OCI-LY3 (cell line): ENCODE data around the gene P2RY6.
A peak's percentile ranks its signal among the peaks of the same experiment; 100 is the strongest.

ENCODE experiments used
- H2AFZ ChIP-seq: fragments of 200-600, 300-600 bp; shearing (Covaris generic); 2 replicates; pipeline ENCODE4 v1.6.0; 2014; ENCODE audit warnings: antibody characterized with exemption, low read depth, low read length
- H3K27ac ChIP-seq: fragments of 200-600, 300-600 bp; sonication (generic); 2 replicates; pipeline ENCODE4 v1.5.1; 2014; ENCODE audit warnings: mild to moderate bottlenecking, low read length, moderate library complexity, mixed read lengths
- H3K27me3 ChIP-seq: fragments of 200-600, 300-600 bp; sonication (generic); 2 replicates; pipeline ENCODE4 v1.6.1; 2014; ENCODE audit warnings: low read depth, low read length, mixed read lengths
- H3K36me3 ChIP-seq: fragments of 200-600, 300-600 bp; sonication (generic); replicated peaks from 2 replicates; pipeline ENCODE3; 2014; ENCODE audit warnings: low read depth, low read length, mixed read lengths
- H3K4me1 ChIP-seq: fragments of 300-600, 200-600 bp; sonication (generic); 2 replicates; pipeline ENCODE4 v1.6.1; 2014; ENCODE audit warnings: low read length, mixed read lengths
- H3K4me2 ChIP-seq: fragments of 200-600, 300-600 bp; sonication (generic); 2 replicates; pipeline ENCODE4 v1.6.1; 2014; ENCODE audit warnings: low read length, mixed read lengths
- H3K4me3 ChIP-seq: fragments of 300-600, 200-600 bp; sonication (generic); 2 replicates; pipeline ENCODE4 v1.5.1; 2014; ENCODE audit warnings: antibody characterized with exemption, mild to moderate bottlenecking, low read length, moderate library complexity
- H3K79me2 ChIP-seq: fragments of 300-600, 200-600 bp; shearing (Covaris generic); 2 replicates; pipeline ENCODE4 v1.6.1; 2014; ENCODE audit warnings: mild to moderate bottlenecking, low read length, mixed read lengths
- H3K9ac ChIP-seq: fragments of 300-600, 200-600 bp; shearing (Covaris generic); 2 replicates; pipeline ENCODE4 v1.6.0; 2014; ENCODE audit warnings: mild to moderate bottlenecking, low read length, moderate library complexity
- H3K9me3 ChIP-seq: fragments of 200-600, 300-600 bp; shearing (Covaris generic); 2 replicates; pipeline ENCODE4 v1.6.1; 2014; ENCODE audit warnings: low read length, mixed read lengths; ENCODE audit not compliant: insufficient read depth
- H4K20me1 ChIP-seq: fragments of 200-600, 300-600 bp; sonication (generic); 2 replicates; pipeline ENCODE4 v1.6.1; 2016; ENCODE audit warnings: low read length, mixed read lengths; ENCODE audit not compliant: insufficient read depth
- CTCF ChIP-seq: fragments of 200-600, 300-600 bp; sonication (generic); IDR thresholded peaks from 2 replicates; pipeline ENCODE4 v1.5.1; 2014; ENCODE audit warnings: antibody characterized with exemption, low read length, low read depth
- EZH2phosphoT487 ChIP-seq: fragments of 200-600 bp; shearing (Covaris generic); IDR thresholded peaks from 2 replicates; pipeline ENCODE4 v1.6.1; 2018; ENCODE audit warnings: antibody characterized with exemption, mixed run types, low read depth

P2RY6 gene

DNA sequence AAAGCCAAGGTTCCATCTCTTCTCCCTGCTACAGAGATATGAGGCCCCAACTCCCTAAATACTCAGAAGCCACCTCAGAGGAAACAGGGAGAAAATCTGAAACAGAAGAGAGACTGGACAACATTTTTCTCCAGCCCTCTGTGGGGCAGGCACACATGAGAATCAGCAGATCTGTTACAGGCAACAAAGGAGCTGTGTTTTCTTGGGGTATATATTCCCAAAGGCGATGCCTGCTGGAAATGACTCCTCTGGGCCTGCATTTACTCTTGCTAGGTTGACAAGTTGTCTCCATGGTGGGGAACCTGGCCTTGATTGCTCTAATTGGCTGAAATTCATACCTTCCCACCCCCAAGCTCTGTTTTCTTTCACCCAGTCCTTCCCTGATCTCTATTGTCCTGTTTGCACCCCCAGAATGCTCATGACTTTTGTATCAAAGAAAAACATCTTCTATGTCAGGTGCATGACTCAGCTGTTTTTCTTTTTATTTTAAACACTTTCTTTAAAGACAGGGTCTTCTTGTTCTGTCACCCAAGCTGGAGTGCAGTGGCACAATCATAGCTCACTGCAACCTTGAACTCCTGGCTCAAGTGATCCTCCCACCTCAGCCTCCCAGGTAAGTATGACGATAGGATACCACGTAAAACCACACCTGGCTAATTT, 23.5 kb upstream of the P2RY6 start:
- Histone ChIP-seq H2AFZ (no peak overlapping the region), H3K27ac (no peak overlapping the region), H3K4me2 (no peak overlapping the region), H3K9me3 (no peaks in the 10 kb centered on the region), H3K79me2 (no peaks in the 10 kb centered on the region), H3K4me3 (no peak overlapping the region), H4K20me1 (no peaks in the 10 kb centered on the region), H3K36me3 (no peaks in the 10 kb centered on the region), H3K4me1 (peaks cover 20% of the 10 kb centered on the region), H3K27me3 (no peaks in the 10 kb centered on the region), H3K9ac (no peak overlapping the region)
- no peak for TF ChIP-seq EZH2phosphoT487
- no peak for TF ChIP-seq CTCF

- Histone ChIP-seq H3K79me2 (no peaks in the 10 kb centered on the region), H2AFZ (peak overlapping the region; percentile 43), H3K9me3 (no peaks in the 10 kb centered on the region), H3K9ac (no peak overlapping the region), H3K27me3 (no peaks in the 10 kb centered on the region), H3K4me2 (peak overlapping the region; percentile 26), H3K36me3 (no peaks in the 10 kb centered on the region), H3K4me1 (peaks cover 20% of the 10 kb centered on the region), H4K20me1 (no peaks in the 10 kb centered on the region), H3K27ac (peak overlapping the region; percentile 10; the same call in 1 of the 2 replicates), H3K4me3 (no peak overlapping the region)
- no peak for TF ChIP-seq EZH2phosphoT487
- no peak for TF ChIP-seq CTCF
Observed at GRCh38 chr11:73249304-73249703, 22.8 kb upstream of the P2RY6 start.

GRCh38 chr11:73249853-73250783, 22.0 kb upstream of the P2RY6 start:
- H2AFZ ChIP-seq = peak overlapping the region; percentile 43

More at GRCh38 chr11:73249853-73250783, 22.0 kb upstream of the P2RY6 start:
- TF ChIP-seq EZH2phosphoT487 (no peak), CTCF (no peak)
- Histone ChIP-seq H3K27me3 (no peaks in the 10 kb centered on the region), H3K9ac (no peak overlapping the region), H3K27ac (peak overlapping the region; percentile 10; the same call in 1 of the 2 replicates), H3K4me3 (no peak overlapping the region), H3K79me2 (no peaks in the 10 kb centered on the region), H3K9me3 (no peaks in the 10 kb centered on the region), H4K20me1 (no peaks in the 10 kb centered on the region), H3K4me1 (peaks cover 20% of the 10 kb centered on the region), H3K36me3 (no peaks in the 10 kb centered on the region), H3K4me2 (peak overlapping the region; percentile 26)
